NCI-H510A treated with DMSO at 0.1 percent for 48 hours (cell line): ENCODE results near the gene BTBD6.
A peak's percentile ranks its signal among the peaks of the same experiment; 100 is the strongest.

ENCODE experiments used
- DNase-seq: peaks from one replicate; lab custom pipeline; 2025; lab: John Stamatoyannopoulos, UW

BTBD6 gene

GRCh38 chr14:105229099-105229655, 19.2 kb upstream of the BTBD6 start:
- DNase-seq, result no peak

- DNase-seq, result no peak
Observed at GRCh38 chr14:105240811-105241576, 7.3 kb upstream of the BTBD6 start.

DNA sequence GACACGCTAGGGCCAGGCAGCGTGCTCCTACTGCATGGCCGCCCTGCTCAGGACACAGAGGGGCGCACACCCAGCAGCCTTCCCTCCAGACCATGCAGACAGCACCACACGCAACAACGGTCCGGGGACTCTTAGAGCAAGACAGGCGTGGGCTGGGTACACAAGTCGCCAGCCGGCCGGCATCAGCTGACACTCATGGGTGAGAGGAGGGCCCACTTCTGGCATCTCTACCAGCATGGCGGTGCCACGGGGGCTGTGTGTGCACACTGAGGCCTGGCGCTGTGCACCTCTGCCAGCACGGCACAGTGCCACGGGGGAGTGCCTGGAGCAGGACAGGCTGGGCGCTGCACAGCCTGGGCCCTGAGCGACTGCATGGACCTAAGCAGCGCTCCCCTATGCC, 6.7 kb upstream of the BTBD6 start:
- no peak for DNase-seq

DNA sequence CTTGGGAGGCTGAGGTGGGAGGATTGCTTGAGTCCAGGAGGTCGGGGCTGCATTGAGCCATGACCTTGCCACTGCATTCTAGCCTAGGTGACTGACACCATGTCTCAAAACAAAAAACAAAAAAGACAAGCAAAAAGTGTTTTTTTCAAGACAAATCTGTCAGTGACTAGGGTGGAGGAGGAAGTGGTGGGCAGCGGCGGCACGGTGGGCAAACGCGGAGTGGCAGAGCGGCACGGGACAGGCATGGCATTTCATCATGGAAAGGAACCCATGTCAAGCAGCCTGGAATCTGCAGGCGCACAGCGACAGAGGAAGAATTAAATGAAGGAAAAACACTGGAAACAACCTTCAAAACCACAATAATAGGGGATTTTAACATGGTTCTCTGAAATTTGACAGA, 4.0 kb upstream of the BTBD6 start:
- DNase-seq, result no peak

GRCh38 chr14:105247026-105247425, 1.3 kb upstream of the BTBD6 start:
- no peak for DNase-seq

- DNase-seq, result no peak
Observed at GRCh38 chr14:105247715-105248367, 492 bp upstream of the BTBD6 start.

GRCh38 chr14:105249182-105250007, 1.1 kb downstream of the BTBD6 start:
- no peak for DNase-seq

DNA sequence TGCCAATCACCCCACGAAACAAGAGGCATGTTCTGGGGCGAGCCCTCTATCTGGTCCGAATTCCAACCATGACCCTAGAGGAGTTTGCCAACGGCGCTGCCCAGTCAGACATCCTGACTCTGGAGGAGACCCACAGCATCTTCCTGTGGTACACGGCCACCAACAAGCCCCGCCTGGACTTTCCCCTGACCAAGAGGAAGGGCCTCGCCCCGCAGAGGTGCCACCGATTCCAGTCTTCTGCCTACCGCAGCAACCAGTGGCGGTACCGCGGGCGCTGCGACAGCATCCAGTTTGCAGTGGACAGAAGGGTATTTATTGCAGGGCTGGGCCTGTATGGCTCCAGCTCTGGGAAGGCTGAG, 1.7 kb downstream of the BTBD6 start:
- no peak for DNase-seq

DNA sequence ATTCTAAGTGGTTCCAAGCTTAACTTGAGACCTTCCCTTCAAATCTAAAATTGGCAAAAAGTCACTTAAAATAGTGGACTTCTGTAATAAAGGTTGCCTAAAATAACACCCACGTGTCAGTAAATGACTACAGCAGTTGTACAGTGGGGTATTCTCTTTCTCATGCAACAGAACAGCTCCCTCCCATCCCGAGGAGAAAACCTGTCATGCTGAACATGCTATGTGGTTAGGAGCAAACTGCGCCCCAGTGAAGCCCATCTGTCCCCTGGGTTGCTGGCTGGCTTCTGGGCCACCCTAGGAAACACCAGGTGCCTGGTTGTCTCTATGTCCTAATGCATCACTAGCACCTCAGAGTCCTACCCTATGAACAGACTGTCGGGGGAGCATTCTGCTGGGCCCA, 2.7 kb downstream of the BTBD6 start:
- DNase-seq, result no peak

GRCh38 chr14:105251920-105252319, 3.6 kb downstream of the BTBD6 start:
- no peak for DNase-seq

- no peak for DNase-seq
Observed at GRCh38 chr14:105252552-105253328, 4.4 kb downstream of the BTBD6 start.

DNA sequence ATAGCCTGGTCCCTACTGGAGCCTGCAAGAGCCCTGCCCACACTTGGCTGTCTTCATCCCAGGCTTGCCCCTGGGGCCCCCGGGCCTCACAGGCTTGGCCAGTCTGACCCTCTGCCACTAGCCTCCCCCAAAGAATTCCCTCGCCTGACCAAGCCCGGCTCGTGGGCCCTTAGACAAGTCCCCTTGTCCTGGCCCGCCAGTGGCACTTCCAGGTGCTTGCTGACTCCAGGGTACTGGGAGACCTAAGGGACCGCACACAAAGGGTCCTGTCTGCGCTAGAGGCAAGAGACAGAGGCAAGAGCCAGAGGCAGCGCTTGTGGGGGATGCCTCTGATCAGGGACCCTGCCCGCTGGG, 5.0 kb downstream of the BTBD6 start:
- no peak for DNase-seq

- DNase-seq, result no peak
Observed at GRCh38 chr14:105255021-105255507, 6.7 kb downstream of the BTBD6 start.

DNA sequence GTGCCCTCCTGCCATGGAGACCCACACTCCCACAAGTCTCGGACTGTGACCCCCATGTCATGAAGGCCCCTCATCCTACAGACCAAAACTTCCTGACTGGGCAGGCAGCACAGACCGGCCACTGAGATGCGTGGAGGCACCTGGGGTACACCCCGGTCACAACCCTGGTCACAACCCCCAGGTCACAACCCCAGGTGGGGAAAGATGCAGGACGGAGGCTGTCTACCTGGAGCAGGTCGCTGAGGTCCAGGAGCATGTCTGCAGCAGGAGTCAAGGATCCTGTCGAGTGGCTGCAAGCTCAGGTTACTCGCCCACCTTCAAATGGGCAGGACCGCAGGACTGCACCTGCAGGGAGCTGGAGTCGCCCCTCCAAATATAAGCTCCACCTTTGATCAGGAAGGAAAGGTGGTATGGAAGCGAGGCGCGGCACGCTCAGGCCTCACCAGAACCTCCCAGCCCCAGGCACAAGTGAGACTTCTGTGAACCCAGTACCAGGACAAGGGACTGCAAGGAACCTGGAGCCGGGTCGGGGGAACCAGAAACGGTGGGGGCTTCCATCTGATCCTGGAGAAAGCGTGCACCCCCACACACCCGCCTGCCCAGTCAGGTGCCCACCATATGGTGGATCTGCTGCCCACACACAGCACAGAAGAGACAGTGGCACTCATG, 8.1 kb downstream of the BTBD6 start:
- DNase-seq, result peak; percentile 17

GRCh38 chr14:105257464-105257863, 9.1 kb downstream of the BTBD6 start:
- DNase-seq, result peak; percentile 38

DNA sequence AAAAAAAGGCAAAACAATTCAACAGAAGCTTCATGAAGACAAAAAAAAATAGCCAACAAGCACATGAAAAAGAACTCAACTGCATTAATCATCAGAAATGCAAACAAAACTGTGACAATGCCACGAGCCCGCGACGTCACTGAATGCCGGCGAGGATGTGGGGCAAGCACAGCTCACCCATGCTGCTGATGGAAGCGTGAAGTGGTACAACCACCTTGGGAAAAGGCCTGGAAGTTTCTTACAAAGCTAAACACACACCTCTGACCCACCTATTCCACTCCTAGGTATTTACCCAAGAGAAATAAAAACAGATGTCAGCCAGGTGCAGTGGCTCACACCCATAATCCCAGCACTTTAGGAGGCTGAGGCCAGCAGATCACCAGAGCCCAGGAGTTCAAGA, 10.5 kb downstream of the BTBD6 start:
- peak; percentile 47 for DNase-seq

GRCh38 chr14:105260959-105261358, 12.6 kb downstream of the BTBD6 start:
- no peak for DNase-seq

GRCh38 chr14:105261781-105262180, 13.4 kb downstream of the BTBD6 start:
- no peak for DNase-seq

DNA sequence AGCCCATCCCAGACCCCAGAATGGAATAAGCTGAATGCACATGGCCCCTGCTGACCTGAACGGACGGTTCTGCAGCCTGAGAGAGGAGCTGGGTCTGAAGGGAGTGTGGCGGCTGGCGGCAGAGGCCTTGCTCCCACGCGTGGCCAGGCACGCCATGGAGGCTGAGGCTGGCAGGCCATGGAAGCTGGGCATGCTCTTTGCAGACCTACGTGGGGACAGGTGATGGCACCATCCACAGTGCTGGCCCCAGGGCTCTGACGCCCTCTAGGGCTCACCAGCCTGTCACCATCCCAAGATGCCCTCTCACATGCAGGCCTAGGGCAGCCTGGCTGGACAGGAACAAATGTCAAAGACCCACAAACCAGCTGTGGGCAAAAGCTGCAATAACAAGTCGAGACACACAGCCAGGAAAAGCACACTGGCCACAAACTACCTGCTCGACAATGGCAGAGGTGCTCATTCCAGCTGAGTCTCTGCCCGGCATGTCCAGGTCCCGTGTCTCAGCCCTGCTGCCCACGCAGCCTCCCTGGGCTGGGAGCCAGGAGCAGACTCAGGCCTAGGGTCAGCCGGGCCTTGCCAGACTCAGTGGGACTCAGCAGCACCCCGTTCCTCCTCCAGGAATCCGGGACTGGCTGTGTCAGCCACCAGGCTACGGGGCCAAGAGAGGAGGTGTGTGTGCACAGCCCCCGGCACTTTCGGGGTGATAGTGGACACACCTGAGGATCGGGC, 19.7 kb downstream of the BTBD6 start:
- no peak for DNase-seq

DNA sequence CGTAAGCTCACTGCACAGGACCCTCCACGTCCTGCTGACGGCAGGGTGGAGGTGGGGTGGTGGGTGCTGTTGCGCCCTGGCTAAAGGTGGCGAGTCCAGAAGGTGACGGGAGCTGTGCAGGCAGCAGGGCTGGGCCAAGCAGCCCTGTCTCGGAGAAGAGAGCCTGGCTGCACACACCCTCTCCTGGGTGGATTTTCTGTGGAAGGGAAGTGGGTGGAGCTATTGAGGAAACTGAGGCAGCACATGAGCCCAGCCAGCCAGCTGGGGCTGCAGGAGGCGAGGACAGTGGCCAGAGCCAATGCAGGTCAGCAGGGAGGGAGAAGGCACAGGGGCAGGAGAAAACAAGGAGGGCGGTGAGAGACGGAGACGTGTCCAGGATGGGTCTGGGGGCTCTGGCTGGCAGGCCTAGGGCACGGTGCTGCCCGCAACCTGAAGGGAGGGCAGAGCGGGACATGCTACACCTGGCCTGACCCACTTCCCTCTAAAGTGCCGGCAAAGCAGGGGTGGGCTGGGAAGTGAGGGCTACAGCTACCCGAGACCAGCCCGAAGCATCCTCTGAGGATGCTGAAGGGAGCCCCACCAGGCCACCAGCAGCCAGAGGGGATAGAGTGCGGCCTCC, 20.5 kb downstream of the BTBD6 start:
- no peak for DNase-seq
